ENCODE measurements around the gene PEX6. TPM values are rescaled to one million over a fixed set of nuclear protein-coding genes. Genes with fewer than 3 reads are reported as not detected.

Gene PEX6
- total and polyA plus RNA-seq, 2 of the 13 experiments (the other 11 are each of a cell fraction or from before 2014, with no cell fraction given) = 5.1 to 6.7 TPM

GRCh38 chr6:42978487-42978838, 518 bp downstream of the PEX6 start (continued):
- TF ChIP-seq ZNF841 (CRISPR knock-in tag; IDR thresholded peaks at IDR 0.05; ENCODE audit: borderline replicate concordance) (no peak), ATF5 (CRISPR knock-in tag; IDR thresholded peaks at IDR 0.05; ENCODE audit: low read depth) (0 out of 2 replicates have a peak, but pooled peaks have one; percentile 4), TEF (CRISPR knock-in tag; IDR thresholded peaks at IDR 0.05) (no peak), ZNF773 (CRISPR knock-in tag; IDR thresholded peaks at IDR 0.05; ENCODE audit: borderline replicate concordance) (peak; percentile 41; the same call in 1 of the 2 replicates), ZNF558 (CRISPR knock-in tag; IDR thresholded peaks at IDR 0.05; ENCODE audit: borderline replicate concordance) (peak; percentile 92; the same call in 1 of the 2 replicates), HNRNPK (IDR thresholded peaks at IDR 0.05; ENCODE audit: low read depth, low read length, poor library complexity, severe bottlenecking) (no peak), TBL1XR1 (IDR thresholded peaks at IDR 0.05; ENCODE audit: borderline replicate concordance, low read length, partially characterized antibody) (no peak), ZNF280D (CRISPR knock-in tag; IDR thresholded peaks at IDR 0.05) (peak; percentile 65; the same call in 1 of the 2 replicates), KDM4B (CRISPR knock-in tag; IDR thresholded peaks at IDR 0.05) (no peak), HNF1A (IDR thresholded peaks at IDR 0.05; ENCODE audit: low read depth) (no peak), HNF1A (CRISPR knock-in tag; IDR thresholded peaks at IDR 0.05; ENCODE audit: borderline replicate concordance) (no peak; the same call in 1 of the 2 replicates), ZFP36 (IDR thresholded peaks at IDR 0.05; ENCODE audit: borderline replicate concordance, low read depth, low read length, partially characterized antibody) (no peak), CBFB (CRISPR knock-in tag; IDR thresholded peaks at IDR 0.05) (peak; percentile 16; the same call in 1 of the 2 replicates), KDM3A (CRISPR knock-in tag; IDR thresholded peaks at IDR 0.05; ENCODE audit: low read depth) (no peak), FOXA3 (CRISPR knock-in tag; IDR thresholded peaks at IDR 0.05) (no peak), UBTF (CRISPR knock-in tag; IDR thresholded peaks at IDR 0.05) (peak; percentile 97), U2AF1 (optimal IDR thresholded peaks at IDR 0.05; ENCODE audit: low read depth, low read length) (peak; percentile 56), POLR2A (IDR thresholded peaks at IDR 0.05; ENCODE audit: insufficient read depth in 1 of 2, low read depth in 2 of 2, low read length in 2 of 2) (0 out of 4 replicates have a peak, but pooled peaks of 1 of the 2 experiments have one; percentile 50), MTF2 (CRISPR knock-in tag; IDR thresholded peaks at IDR 0.05; ENCODE audit: borderline replicate concordance) (peak; percentile 75; the same call in 1 of the 2 replicates)

Measured in HepG2 (cell line).